NB4 (cell line): ENCODE data around the gene COX7A2.

Experiments
- CTCF ChIP-seq: IDR thresholded peaks from one replicate; pipeline ENCODE4 v1.5.1; 2012; ENCODE audit warnings: low read depth, low read length
- MAX ChIP-seq: IDR thresholded peaks from 2 replicates; pipeline ENCODE4 v1.6.1; 2011; ENCODE audit warnings: low read depth, low read length
- MYC ChIP-seq: IDR thresholded peaks from 2 replicates; pipeline ENCODE4 v1.6.1; 2011; ENCODE audit warnings: low read depth, low read length
- POLR2A ChIP-seq: IDR thresholded peaks from 2 replicates; pipeline ENCODE4 v1.6.1; 2011; ENCODE audit warnings: mild to moderate bottlenecking; ENCODE audit not compliant: insufficient read length; ENCODE audit errors: extremely low read depth

GRCh38 chr6:75268988-75269354 lies 25.4 kb upstream of the COX7A2 start:
- TF ChIP-seq CTCF (no peak), MAX (no peak), POLR2A (no peak), MYC (no peak)
